ENCODE results near the gene GPR152.
"Not testable (repeated sequence)": the region's sequence is repeated elsewhere in the genome, so short reads cannot be mapped to it uniquely, and the experiment has no call there.

Gene GPR152

DNA sequence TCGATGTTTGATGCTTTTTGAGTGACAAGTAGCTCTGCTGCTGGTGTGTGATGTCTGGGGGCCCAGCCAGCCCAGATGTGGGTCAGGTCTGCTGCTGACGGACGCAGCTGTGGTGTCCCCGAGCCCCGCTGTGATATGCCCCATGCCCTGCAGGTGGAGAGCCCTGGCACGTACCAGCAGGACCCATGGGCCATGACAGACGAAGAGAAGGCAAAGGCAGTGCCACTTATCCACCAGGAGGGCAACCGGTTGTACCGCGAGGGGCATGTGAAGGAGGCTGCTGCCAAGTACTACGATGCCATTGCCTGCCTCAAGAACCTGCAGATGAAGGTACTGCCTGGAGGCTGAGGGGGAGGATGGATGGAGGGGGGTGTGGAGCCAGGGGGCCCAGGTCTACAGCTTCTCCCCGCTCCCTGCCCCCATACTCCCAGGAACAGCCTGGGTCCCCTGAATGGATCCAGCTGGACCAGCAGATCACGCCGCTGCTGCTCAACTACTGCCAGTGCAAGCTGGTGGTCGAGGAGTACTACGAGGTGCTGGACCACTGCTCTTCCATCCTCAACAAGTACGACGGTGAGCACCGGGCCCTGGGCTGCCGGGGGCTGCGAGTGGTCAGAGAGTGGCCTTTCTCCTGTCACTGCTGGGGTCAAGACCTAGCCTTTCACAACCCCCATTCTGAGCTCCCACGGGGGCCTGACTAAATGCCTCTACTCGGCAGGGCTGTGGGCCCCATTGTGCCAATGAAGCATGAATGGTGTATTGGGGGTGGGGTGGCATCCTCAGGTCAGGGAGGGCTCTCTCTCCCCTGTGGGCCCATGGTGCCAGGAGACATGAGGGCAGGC, 37.6 kb upstream of the GPR152 start:
- no peak for DNase-seq (ENCODE audit: low read depth in 2 of 2)

DNA sequence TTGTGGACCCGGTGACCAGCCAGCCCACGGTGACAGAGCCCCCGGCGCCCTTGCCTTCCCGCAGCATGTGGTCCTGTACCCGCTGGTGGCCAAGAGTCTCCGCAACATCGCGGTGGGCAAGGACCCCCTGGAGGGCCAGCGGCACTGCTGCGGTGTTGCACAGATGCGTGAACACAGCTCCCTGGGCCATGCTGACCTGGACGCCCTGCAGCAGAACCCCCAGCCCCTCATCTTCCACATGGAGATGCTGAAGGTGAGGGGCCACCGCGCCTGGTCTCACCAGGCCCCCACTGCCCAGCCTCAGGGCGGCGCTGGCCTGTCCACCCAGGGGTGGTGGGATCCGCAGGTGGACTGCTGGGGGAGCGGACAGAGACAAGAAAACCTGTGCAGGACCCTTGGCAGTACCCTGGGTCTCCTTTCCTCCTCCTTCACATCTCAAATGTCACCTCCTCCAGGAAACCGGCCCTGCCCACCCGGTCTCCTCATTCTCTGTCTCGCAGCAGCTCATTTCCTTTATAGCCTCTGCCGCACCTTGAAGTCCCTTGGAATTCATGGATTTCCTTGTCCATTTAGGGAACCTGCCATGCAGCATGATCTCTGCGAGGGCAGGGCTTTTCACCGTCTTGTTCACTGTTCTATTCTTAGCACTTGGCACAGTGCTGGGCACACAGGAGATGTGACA, 36.8 kb upstream of the GPR152 start:
- DNase-seq (ENCODE audit: low read depth in 2 of 2): no peak

DNA sequence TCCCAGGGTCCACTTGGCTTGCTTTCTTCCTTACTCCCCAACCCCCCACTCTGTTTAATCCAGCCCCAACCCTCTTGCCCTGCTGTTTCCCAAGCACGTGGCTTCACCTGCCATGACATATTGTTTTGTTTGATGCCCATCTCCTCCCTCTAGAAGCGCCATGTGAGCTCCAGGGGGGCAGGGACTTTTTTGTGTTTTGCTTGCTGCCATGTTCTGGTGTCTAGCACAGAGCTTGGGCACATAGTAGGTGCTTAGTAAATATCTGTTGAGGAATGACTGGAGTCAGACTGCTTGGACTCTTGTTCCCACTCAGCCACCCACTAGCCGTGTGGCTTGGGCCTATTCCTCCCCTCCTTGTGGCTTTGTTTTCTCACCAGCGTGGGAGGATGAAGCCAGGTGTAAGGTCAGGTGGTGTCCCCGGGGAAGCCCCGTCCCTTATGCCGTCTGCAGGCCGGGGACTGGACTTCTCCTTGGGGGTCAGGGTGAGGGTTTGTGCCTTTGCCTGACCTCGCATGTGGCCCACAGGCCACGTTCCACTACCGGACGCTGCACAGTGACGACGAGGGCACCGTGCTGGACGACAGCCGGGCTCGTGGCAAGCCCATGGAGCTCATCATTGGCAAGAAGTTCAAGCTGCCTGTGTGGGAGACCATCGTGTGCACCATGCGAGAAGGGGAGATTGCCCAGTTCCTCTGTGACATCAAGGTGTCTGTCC, 34.1 kb upstream of the GPR152 start:
- DNase-seq (ENCODE audit: low read depth in 2 of 2): no peak

DNA sequence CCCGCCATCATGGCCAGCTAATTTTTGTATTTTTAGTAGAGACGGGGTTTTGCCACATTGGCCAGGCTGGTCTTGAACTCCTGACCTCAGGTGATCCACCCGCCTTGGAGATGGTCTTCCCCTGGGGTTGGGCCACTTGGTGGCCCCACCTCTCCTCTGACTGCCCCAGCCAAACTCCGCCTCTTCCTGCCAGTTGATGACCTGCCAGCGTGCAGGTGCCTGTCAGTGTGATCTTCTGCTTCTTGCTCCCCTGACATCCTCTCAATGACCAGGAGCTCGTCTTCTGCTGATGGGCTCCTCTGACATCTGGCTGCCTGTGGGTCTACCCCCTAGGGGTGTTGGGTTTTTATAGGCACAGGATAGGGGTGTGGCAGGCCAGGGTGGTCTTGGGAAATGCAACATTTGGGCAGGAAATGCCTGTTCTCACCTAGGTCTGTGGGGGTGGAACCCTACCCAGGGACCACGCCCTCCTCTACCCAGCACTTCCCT, 33.4 kb upstream of the GPR152 start:
- not testable (repeated sequence) for DNase-seq (ENCODE audit: low read depth in 2 of 2)

DNA sequence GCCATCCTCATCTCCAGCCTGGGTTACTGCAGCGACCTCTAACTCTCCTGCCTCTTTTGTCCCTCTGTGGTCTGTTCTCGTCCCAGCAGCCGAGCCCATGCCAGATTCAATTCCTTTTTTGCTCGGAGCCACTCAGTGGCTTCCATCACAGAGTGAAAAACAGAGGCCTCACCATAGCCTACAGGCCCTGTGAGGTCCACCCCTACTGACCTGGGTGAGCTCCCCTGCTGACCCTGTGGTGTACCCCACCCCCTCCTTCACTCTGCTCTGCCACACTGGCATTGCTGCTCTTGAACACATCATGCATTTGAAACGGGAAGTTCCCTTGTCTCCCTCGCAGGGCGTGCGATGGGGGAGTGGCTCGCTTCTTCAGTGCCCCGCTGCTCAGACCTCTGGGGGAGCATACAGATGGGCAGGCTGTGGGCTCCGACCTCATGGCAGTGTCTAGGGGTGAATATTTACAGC, 32.4 kb upstream of the GPR152 start:
- no peak for DNase-seq (ENCODE audit: low read depth in 2 of 2)

DNA sequence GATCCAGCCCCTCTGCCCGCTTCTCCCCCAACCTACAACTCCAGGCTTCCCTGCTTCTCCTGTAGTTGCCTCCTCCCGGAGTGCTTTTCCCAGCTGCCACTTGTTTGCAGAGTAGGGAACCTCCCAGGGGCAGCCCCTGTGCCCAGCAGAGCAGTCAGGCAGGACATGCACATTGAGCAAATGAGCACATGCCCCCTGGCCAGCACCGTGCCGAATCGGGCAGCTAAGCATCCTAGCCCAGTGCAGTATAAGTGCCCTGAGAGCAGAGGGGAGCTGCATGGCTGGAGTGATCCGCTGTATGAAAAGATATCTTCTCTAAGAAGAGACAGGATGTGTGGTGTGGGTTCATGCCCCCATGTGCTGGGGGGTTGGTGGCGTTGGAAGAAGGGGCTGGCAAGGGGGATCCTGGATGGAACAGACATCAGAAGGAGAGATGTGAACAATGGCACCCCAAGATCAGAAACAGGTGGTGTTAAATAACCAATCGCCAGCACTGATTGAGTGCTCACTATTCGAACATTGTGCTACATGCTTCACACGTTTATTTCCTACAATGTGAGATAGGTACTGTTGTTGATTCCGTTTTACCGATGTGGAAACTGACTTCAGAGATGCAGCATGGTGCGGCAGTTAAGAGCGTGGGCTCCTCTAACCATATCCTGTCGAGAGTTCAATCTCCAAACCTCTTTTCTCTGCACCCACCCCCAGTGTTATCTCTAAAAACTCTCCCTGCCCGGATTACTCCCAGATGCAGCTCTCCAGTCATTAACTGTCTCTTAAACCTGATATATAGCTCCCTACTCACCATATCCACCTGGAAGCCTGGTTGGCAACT, 31.5 kb upstream of the GPR152 start:
- DNase-seq (ENCODE audit: low read depth in 2 of 2): no peak

DNA sequence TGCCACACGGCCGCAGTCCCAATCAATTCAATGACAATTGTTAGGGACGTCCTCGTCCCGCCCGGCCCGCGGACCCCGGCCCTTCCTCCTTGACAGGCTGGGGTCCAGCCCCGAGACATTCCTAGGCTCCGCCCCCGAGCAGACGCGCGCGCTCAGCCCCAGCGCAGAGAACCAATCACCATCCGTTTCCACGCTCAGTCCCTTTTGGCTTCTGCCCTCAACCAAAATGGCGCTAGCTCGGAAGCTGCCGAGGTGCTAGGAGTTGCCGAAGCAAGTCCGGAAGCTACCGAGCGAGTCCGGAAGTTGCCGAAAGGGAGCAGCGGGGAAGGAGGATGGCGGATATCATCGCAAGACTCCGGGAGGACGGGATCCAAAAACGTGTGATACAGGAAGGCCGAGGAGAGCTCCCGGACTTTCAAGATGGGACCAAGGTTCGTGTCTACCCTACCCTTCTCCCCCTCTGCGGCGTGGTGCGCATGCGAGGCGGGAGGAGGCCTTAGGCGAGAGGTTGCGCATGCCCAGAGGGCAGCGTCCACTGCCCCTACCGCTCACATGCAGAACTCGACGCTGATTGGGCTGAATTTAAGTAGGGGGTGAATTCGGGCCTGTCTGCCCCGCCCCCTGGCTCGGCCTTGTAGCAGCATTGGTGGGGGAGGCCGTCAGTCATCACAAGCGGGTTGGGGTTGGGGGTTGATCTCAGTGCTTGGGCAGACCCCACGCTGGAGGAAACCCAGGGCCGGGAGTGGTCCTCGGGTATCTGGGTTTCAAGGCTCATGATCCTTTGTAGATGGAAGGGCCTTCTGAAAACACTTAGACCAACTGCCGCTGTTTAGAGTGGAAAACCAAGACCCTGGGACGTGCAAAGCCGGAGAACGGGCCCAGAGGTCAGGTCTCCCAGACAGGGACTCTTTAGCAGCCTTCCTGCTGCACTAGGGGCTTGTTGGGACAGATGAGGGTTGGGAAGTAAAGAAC, 30.6 kb upstream of the GPR152 start, which contains the start of gene AIP:
Gene AIP, plus strand, starts transcription at position 200 of the 972 bp plus-strand sequence. Its CDS starts 133 bp downstream, at position 333.
- DNase-seq (ENCODE audit: low read depth in 2 of 2): peak; percentile 97 to 98

DNA sequence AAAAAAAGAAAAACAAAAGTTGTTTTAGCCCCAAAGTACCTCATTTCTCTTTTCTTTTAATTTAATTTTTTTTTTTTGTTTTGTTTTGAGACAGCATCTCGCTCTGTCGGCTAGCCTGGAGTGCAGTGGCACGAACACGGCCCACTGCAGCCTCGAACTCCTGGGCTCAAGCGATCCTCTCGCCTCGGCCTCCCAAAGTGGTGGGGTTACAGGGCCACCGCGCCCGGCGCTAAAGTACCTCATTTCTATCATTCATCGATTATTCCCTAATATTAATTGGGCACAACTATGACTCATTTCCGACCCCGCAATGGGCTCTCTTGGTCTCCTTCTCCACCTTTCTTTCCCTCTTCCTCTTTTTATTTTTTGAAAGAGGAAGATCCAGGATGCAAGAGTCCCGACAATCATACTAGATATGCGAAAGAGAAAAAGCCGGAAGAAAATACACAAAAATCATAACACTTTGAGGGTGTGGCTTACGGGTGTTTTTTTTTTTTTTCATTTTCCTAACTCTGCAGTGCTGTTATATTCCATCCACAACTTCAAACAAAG, 29.8 kb upstream of the GPR152 start:
- DNase-seq (ENCODE audit: low read depth in 2 of 2): no peak

DNA sequence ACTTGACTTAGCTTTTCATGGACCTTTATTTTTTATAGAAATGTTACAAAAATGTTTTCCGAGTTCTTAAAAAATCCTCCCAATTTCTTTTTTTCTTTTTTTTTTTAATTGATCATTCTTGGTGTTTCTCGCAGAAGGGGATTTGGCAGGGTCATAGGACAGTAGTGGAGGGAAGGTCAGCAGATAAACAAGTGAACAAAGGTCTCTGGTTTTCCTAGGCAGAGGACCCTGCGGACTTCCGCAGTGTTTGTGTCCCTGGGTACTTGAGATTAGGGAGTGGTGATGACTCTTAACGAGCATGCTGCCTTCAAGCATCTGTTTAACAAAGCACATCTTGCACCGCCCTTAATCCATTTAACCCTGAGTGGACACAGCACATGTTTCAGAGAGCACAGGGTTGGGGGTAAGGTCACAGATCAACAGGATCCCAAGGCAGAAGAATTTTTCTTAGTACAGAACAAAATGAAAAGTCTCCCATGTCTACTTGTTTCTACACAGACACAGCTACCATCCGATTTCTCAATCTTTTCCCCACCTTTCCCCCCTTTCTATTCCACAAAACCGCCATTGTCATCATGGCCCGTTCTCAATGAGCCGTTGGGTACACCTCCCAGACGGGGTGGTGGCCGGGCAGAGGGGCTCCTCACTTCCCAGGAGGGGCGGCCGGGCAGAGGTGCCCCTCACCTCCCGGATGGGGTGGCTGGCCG, 25.0 kb upstream of the GPR152 start:
- not testable (repeated sequence) for DNase-seq (ENCODE audit: low read depth in 2 of 2)

DNA sequence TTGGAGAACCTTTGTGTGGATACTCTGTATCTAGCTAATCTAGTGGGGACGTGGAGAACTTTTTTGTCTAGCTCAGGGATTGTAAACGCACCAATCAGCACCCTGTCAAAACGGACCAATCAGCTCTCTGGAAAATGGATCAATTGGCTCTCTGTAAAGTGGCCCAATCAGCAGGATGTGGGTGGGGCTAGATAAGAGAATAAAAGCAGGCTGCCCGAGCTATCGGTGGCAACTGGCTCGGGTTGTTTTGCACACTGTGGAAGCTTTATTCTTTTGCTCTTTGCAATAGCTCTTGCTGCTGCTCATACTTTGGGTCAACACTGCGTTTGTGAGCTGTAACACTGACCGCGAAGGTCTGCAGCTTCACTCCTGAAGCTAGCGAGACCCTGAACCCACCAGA, 24.2 kb upstream of the GPR152 start:
- DNase-seq (ENCODE audit: low read depth in 2 of 2): not testable (repeated sequence)

DNA sequence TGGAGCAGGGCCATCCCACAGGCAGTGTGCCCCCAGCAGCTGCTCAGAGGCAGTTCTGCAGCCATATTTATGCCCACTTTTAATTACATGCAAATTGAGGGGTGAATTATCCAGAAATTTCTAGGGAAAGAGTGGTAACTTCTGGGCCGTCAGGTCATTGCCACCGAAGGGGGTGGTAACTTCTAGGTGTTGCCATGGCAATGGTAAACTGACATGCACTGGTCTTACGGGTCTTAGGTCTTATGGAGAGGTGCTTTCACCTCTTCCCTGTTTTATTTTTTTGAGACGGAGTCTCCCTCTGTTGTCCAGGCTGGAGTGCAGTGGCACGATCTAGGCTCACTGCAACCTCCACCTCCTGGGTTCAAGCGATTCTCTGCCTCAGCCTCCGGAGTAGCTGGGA, 20.4 kb upstream of the GPR152 start:
- DNase-seq (ENCODE audit: low read depth in 2 of 2): no peak

DNA sequence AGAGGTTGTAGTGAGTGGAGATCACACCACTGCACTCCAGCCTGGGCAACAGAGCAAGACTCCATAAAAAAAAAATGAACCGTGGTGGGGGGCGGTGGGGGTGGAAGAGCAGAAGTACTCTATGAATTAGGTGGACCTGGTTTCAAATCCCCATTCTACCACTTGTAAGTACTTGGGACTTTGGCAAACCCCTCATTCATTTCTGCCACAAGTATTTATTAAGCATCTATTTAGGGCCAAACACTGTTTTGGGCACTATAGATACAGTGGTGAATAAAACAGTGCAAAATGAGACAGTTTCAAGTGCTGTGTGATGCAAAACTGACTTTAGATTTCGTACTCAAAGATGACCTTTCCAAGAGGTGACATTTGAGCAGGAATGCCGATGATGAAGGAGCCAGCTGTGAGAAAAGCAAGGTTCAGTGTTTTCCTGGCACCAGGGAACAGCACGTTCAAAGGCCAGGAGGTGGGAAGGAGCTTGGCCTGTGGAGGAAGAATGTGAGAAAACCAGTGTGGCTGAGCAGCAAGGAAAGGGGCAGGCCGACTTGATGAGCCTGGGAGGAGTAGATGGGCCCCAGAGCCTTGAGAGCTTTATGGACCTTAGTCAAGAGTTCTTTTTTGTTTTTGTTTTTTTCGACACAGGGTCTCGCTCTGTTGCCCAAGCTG, 17.9 kb upstream of the GPR152 start:
- DNase-seq (ENCODE audit: low read depth in 2 of 2): no peak

DNA sequence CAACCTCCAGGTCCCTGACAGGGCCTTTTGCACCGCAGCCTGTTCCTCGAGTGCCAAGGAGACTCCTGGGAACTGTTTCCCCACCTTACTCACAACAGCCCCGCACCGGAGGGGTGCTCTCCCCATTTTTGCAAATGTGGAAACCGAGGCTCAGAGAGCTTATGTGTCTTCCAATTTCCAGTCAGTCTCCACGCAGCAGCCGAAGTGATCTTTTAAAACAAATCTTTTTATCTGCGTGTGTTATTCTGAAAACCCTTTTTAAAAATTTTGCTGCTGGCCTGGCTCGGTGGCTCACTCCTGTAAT, 16.9 kb upstream of the GPR152 start:
- no peak for DNase-seq (ENCODE audit: low read depth in 2 of 2)

DNA sequence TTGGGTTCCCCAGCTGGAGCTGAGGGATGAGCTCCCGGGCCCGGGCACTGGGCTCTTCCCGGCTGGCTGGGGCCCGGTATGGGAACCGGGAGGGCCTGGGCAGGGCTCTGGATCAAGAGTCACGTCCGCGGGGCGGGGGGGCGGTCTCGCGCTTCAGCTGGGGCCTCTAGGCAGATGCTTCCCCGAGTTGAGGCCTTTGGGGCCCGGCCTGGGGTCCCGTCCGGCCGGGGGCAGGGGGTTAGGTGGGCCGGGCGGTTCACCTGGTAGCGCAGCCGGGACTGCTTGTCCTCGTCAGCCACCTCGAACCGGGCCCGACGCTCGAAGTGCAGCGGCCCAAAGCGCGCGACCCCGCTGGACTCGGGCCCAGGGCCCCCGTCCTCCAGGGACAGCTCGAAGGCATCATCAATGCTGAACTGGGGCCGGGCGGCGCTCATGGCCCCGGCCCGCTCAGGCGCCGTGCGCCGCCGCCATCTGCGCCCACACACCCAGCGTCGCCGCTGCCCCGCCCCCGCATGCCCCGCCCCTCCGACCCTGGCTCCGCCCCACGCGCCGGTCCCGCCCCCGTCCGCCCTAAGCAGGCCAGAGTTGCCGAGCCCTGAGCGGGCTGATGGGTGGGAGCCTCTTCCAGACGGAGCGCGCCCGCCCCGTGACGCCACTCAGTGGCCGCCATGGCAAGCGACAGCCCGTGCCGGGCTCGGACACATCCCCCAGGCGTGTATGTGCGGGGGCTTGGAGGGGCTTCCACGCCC, 16.4 kb upstream of the GPR152 start, which contains the start of gene TMEM134:
Gene TMEM134, minus strand, starts transcription at position 493 of the 749 bp plus-strand sequence. Its CDS starts 59 bp downstream, at position 434.
- peak; percentile 86 to 91 for DNase-seq (ENCODE audit: low read depth in 2 of 2)

DNA sequence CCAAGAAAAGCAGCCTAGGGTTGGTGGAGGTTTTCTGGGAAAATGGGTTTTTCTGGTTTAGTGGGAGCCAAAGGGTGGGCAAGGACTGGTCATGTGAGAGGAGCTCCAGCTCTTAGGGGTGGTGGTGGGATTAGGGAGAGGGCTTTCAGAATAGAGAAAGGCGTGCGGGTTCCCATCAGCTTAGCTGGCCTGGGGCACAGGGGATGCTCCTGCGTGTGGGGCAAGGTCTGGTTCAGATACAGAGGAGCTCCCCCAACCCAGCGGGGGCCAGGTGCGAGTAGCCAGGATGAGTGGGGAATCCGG, 15.9 kb upstream of the GPR152 start:
- DNase-seq (ENCODE audit: low read depth in 2 of 2): no peak

DNA sequence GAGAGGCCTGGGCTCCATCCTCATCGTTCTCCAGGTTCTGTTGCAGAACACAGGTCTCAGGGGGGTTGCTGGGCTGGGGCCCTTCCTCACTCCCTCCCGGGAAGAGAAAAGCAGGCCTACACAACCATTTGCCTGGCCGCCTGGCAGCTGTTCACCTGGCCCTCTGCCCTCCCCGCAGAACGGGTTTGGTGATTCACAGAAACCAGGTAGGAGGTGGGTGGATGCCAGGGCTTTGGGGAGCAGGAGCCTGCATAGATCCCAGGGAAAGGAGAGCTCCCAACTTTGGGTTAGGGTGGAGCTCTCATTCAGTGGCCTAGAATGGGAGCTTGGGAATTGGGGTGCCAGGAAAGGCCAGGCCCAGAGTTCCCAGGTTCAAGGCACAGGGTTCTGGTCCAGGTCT, 15.5 kb upstream of the GPR152 start:
- DNase-seq (ENCODE audit: low read depth in 2 of 2): no peak

DNA sequence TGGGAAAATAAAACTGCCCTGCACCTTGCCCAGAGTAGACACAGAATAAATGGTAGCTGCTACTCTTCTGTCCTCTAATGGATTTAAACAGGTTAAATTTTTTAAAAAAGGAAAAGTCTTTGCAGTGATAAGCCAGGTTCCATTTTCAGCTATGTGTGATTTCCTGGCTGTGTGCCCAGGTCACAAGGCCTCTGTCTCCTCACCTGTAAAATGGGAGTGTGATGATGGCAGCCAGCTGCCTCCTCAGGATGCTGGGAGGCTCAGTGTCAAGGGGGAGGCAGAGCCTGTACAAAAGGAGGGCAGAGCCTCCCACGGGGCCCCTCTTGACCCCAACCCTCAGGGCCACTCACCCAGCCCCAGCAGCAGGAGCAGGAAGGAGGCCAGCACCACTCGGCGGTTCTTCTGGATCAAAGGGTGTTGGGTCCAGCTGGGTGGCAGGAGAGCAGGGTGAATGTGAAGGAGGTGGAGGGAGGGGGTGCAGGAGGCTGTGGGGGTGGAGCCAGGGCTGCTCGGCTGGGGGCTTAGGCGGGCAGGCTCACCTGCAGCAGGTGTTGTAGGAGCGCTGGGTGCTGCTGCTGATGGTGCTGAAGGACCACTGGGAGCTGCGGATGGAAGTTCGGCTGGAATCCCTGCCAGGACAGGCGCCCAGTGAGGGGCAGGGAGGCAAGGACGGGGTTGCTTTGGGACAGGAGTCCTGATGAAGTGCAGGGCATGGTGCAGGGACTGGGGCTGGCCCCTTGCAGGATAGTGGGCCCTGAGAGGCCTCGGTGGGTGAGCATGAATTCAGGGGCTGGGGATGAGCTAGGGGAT, 14.6 kb upstream of the GPR152 start:
- no peak for DNase-seq (ENCODE audit: low read depth in 2 of 2)
